Loucy (cell line): Measurements from ENCODE around the gene C16orf82.

Source experiments
- H2AFZ ChIP-seq: fragments of 200-600 bp; sonication (generic); 2 replicates; pipeline ENCODE4 v1.6.0; 2016; ENCODE audit warnings: antibody characterized with exemption, mild to moderate bottlenecking, low read length, moderate library complexity
- H3F3A ChIP-seq: fragments of 200-600 bp; 2 replicates; pipeline ENCODE4 v1.6.0; 2016; ENCODE audit warnings: antibody characterized with exemption, low read depth, mild to moderate bottlenecking
- H3K27me3 ChIP-seq: fragments of 200-600 bp; sonication (generic); 2 replicates; pipeline ENCODE4 v1.6.1; 2014; ENCODE audit warnings: low read length, mild to moderate bottlenecking; ENCODE audit not compliant: insufficient read depth, poor library complexity, severe bottlenecking
- H3K36me3 ChIP-seq: fragments of 200-600 bp; sonication (generic); 2 replicates; pipeline ENCODE4 v1.6.1; 2016; ENCODE audit warnings: low read length; ENCODE audit not compliant: insufficient read depth
- H3K4me1 ChIP-seq: fragments of 200-600 bp; sonication (generic); 2 replicates; pipeline ENCODE4 v1.5.1; 2014; ENCODE audit warnings: low read length, mild to moderate bottlenecking; ENCODE audit not compliant: insufficient read depth, poor library complexity, severe bottlenecking
- H3K4me2 ChIP-seq: fragments of 200-600 bp; sonication (generic); 2 replicates; pipeline ENCODE4 v1.6.0; 2014; ENCODE audit warnings: antibody characterized with exemption, low read length, low read depth, mild to moderate bottlenecking; ENCODE audit not compliant: poor library complexity, severe bottlenecking
- H3K4me3 ChIP-seq: fragments of 200-600 bp; sonication (generic); 2 replicates; pipeline ENCODE4 v1.5.1; 2014; ENCODE audit warnings: low read length, mild to moderate bottlenecking, mixed read lengths; ENCODE audit not compliant: poor library complexity, severe bottlenecking
- H3K79me2 ChIP-seq: fragments of 200-600 bp; sonication (generic); 2 replicates; pipeline ENCODE4 v1.6.1; 2014; ENCODE audit warnings: low read length; ENCODE audit not compliant: insufficient read depth
- H3K9ac ChIP-seq: fragments of 200-600 bp; sonication (generic); 2 replicates; pipeline ENCODE4 v1.6.0; 2014; ENCODE audit warnings: mild to moderate bottlenecking, low read depth, low read length, moderate library complexity; ENCODE audit not compliant: poor library complexity, severe bottlenecking
- H3K9me2 ChIP-seq: fragments of 200-600 bp; sonication (generic); replicated peaks from 2 replicates; pipeline ENCODE4 v1.6.1; 2016; ENCODE audit warnings: low read depth, low read length, mixed read lengths
- H3K9me3 ChIP-seq: fragments of 200-600 bp; sonication (generic); 2 replicates; pipeline ENCODE4 v1.6.1; 2014; ENCODE audit warnings: mild to moderate bottlenecking, antibody characterized with exemption, low read length, low read depth; ENCODE audit not compliant: insufficient read depth
- H4K20me1 ChIP-seq: fragments of 200-600 bp; sonication (generic); 2 replicates; pipeline ENCODE4 v1.6.0; 2014; ENCODE audit warnings: antibody characterized with exemption, low read length, mild to moderate bottlenecking; ENCODE audit not compliant: insufficient read depth, poor library complexity, severe bottlenecking
- CTCF ChIP-seq: fragments of 200-600 bp; sonication (generic); conservative IDR thresholded peaks from 2 replicates; pipeline ENCODE4 v1.5.1; 2014; ENCODE audit warnings: mild to moderate bottlenecking, antibody characterized with exemption, low read length
- EZH2phosphoT487 ChIP-seq: fragments of 200-600 bp; IDR thresholded peaks from 2 replicates; pipeline ENCODE4 v1.6.1; 2018; ENCODE audit warnings: antibody characterized with exemption, mild to moderate bottlenecking, moderate library complexity, borderline replicate concordance

C16orf82 gene

GRCh38 chr16:27107185-27107592 is 40.5 kb downstream of the C16orf82 start:
- Histone ChIP-seq H4K20me1 (no peaks in the 10 kb centered on the region), H3K79me2 (no peaks in the 10 kb centered on the region), H3K4me3 (no peak overlapping the region), H3F3A (no peaks in the 10 kb centered on the region), H3K9me2 (no peaks in the 10 kb centered on the region), H3K4me1 (peaks cover 5% of the 10 kb centered on the region), H3K4me2 (no peak overlapping the region), H2AFZ (no peak overlapping the region), H3K9me3 (no peaks in the 10 kb centered on the region), H3K9ac (no peak overlapping the region), H3K36me3 (no peaks in the 10 kb centered on the region), H3K27me3 (no peaks in the 10 kb centered on the region)
- TF ChIP-seq CTCF: no peak
- no peak for TF ChIP-seq EZH2phosphoT487

GRCh38 chr16:27108051-27108770 is 41.5 kb downstream of the C16orf82 start:
- no peak overlapping the region for H3K9ac ChIP-seq
- H4K20me1 ChIP-seq: no peaks in the 10 kb centered on the region
- H3K27me3 ChIP-seq: no peaks in the 10 kb centered on the region
- H3K4me2 ChIP-seq: no peak overlapping the region
- H3K9me3 ChIP-seq: no peaks in the 10 kb centered on the region
- TF ChIP-seq EZH2phosphoT487: no peak
- TF ChIP-seq CTCF: no peak
- no peaks in the 10 kb centered on the region for H3K9me2 ChIP-seq
- H3F3A ChIP-seq: no peaks in the 10 kb centered on the region
- no peak overlapping the region for H3K4me3 ChIP-seq
- no peaks in the 10 kb centered on the region for H3K79me2 ChIP-seq
- peaks cover 5% of the 10 kb centered on the region for H3K4me1 ChIP-seq
- no peaks in the 10 kb centered on the region for H3K36me3 ChIP-seq
- no peak overlapping the region for H2AFZ ChIP-seq

DNA sequence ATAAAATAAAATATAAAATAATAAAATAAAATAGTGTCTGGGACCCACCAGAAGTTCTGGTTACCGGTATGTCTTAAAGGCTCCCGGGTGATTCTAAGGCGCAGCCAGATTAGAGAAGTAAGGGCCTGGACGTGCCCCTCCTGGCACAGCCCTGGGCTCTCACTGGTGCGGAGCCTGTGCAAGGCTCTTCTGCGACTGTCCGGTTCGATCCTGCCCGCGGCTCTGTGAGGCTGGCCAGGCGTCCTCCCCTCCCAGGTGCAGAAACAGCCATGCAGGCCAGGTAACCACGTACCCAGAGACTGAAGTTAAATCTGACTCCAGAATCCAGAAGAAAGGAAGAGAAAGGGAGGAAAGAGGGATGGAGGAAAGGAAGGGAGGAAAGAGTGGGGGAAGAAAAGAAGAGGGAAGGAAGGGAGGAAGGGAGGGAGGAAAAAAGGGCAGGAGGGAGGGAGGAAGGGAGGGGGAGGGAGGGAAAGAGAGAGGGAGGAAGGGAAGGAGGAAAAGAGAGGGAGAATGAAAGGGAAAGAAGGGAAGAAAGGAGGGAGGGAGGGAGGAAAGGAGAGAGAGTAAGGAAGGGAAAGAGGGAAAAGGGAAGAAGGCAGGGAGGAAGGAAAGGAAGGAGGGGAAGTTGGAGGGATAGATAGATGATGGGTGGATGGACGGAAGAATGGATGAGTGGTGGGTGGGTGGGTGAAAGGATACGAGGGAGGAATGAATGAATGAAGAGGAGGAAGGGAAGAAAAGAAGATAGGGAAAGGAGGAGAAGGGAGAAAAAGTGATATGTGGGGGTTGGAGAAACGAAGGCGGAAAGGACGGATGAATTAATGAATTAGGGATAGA is 42.3 kb downstream of the C16orf82 start:
- H3F3A ChIP-seq: no peaks in the 10 kb centered on the region
- H3K36me3 ChIP-seq: no peaks in the 10 kb centered on the region
- H3K9me3 ChIP-seq: no peaks in the 10 kb centered on the region
- TF ChIP-seq CTCF: no peak
- no peak for TF ChIP-seq EZH2phosphoT487
- no peaks in the 10 kb centered on the region for H3K79me2 ChIP-seq
- H3K4me2 ChIP-seq: peak overlapping the region; percentile 69
- no peak overlapping the region for H3K9ac ChIP-seq
- no peaks in the 10 kb centered on the region for H3K27me3 ChIP-seq
- H2AFZ ChIP-seq: peak overlapping the region; percentile 42
- peak overlapping the region; percentile 72 for H3K4me3 ChIP-seq
- no peaks in the 10 kb centered on the region for H4K20me1 ChIP-seq
- H3K9me2 ChIP-seq: no peaks in the 10 kb centered on the region
- peaks cover 5% of the 10 kb centered on the region for H3K4me1 ChIP-seq
